Left lung (tissue), 10 donors: ENCODE measurements around the gene RREB1. TPM values are rescaled to one million over a fixed set of nuclear protein-coding genes. Genes with fewer than 3 reads are reported as not detected.

ENCODE experiments used
- ATAC-seq: fragments of 200-7000 bp; cut with Tn5 transposase; one replicate; pipeline ENCODE4 v1.9.1; 2020; ENCODE audit warnings: moderate library complexity
- DNase-seq, 4 donors: peaks; one replicate each; pipeline ENCODE4 v3.0.0-alpha.2; 2013 to 2020
- H3K27ac ChIP-seq, 2 donors: fragments of 200-600 bp; sonication (generic) in 1 of 2; one replicate each; pipeline versions ENCODE4 v1.5.0 to v1.8.0; 2020 to 2021
- H3K27me3 ChIP-seq, 2 donors: fragments of 200-600 bp; sonication (generic) in 1 of 2; one replicate each; pipeline versions ENCODE4 v1.5.0 to v1.8.0; 2020 to 2021
- H3K36me3 ChIP-seq, 2 donors: fragments of 200-600 bp; sonication (generic) in 1 of 2; one replicate each; pipeline versions ENCODE4 v1.5.0 to v1.8.0; 2020 to 2021
- H3K4me1 ChIP-seq, 2 donors: fragments of 200-600 bp; one replicate each; pipeline ENCODE4 v1.8.0; 2021
- H3K4me3 ChIP-seq, 2 donors: fragments of 200-600 bp; sonication (generic) in 1 of 2; one replicate each; pipeline versions ENCODE4 v1.5.0 to v1.8.0; 2020 to 2021; ENCODE audit warnings: mild to moderate bottlenecking in 1 of 2
- H3K9me3 ChIP-seq, 2 donors: fragments of 200-600 bp; sonication (generic) in 1 of 2; one replicate each; pipeline versions ENCODE4 v1.5.0 to v1.8.0; 2020 to 2021
- intact Hi-C, 2 donors: fragments of 100-400 bp; cut with DNase I; formaldehyde crosslinking; loops; one replicate each; pipeline versions ENCODE4 v1.11.2 to v1.14.2; 2022
- polyA plus RNA-seq, 6 donors: library from polyadenylated mRNA; unstranded; fragments of 120-200 nt; gene quantifications; one replicate each; pipeline ENCODE4 v1.2.1, GENCODE V29; 2013; ENCODE audit not compliant: insufficient read length in 6 of 6
- total RNA-seq, 2 donors: library from RNA; stranded (reverse); fragmentation: NEBNext Ultra II Directional; extraction: Animal tissue kit (Norgen Biotek cat#: 25700); gene quantifications; one replicate each; pipeline ENCODE4 v1.2.1, GENCODE V29; 2021
- TF ChIP-seq, protein P1 (sequence below), 2 donors: fragments of 200-600 bp; sonication (generic) in 1 of 2; IDR thresholded peaks; one replicate each; pipeline versions ENCODE4 v1.5.0 to v1.8.0; 2021; ENCODE audit warnings: antibody characterized with exemption in 2 of 2
- donor health status: DM: no; HTN: yes; CAD: no.
- donor health status: DM: no; HTN: no; CAD: no.

Gene RREB1
- total and polyA plus RNA-seq, 8 donors = 24.1 to 54.0 (median 27.6) TPM

- Histone ChIP-seq H3K27me3 (no peaks in the 10 kb centered on the region), H3K9me3 (peaks cover 0 to 14% of the 10 kb centered on the region in 2 donors), H3K36me3 (peaks cover 0 to 48% of the 10 kb centered on the region in 2 donors), H3K4me1 (peaks cover 0 to 33% of the 10 kb centered on the region in 2 donors), H3K27ac (peak overlapping the region in 1 of 2 donors; percentile 24), H3K4me3 (no peak overlapping the region)
- peak in 1 of 4 donors; percentile 33 for DNase-seq
- peak; percentile 47 for ATAC-seq
- intact Hi-C loops = no loop called here
- TF ChIP-seq, protein P1, sequence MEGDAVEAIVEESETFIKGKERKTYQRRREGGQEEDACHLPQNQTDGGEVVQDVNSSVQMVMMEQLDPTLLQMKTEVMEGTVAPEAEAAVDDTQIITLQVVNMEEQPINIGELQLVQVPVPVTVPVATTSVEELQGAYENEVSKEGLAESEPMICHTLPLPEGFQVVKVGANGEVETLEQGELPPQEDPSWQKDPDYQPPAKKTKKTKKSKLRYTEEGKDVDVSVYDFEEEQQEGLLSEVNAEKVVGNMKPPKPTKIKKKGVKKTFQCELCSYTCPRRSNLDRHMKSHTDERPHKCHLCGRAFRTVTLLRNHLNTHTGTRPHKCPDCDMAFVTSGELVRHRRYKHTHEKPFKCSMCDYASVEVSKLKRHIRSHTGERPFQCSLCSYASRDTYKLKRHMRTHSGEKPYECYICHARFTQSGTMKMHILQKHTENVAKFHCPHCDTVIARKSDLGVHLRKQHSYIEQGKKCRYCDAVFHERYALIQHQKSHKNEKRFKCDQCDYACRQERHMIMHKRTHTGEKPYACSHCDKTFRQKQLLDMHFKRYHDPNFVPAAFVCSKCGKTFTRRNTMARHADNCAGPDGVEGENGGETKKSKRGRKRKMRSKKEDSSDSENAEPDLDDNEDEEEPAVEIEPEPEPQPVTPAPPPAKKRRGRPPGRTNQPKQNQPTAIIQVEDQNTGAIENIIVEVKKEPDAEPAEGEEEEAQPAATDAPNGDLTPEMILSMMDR (IDR thresholded peaks at IDR 0.05) = no peak
Measured at GRCh38 chr6:7252390-7252789, 144.6 kb downstream of the RREB1 start.

- H3K4me1 ChIP-seq = peaks cover 0 to 34% of the 10 kb centered on the region in 2 donors
- H3K27ac ChIP-seq = peak overlapping the region; percentile 44 to 85
- H3K4me3 ChIP-seq = no peak overlapping the region
- intact Hi-C loops = no loop called here
- peak in 1 of 4 donors; percentile 53 for DNase-seq
- H3K9me3 ChIP-seq = peaks cover 0 to 14% of the 10 kb centered on the region in 2 donors
- TF ChIP-seq, protein P1 (IDR thresholded peaks at IDR 0.05) = no peak
- ATAC-seq = peak; percentile 59
- no peaks in the 10 kb centered on the region for H3K27me3 ChIP-seq
- H3K36me3 ChIP-seq = peaks cover 0 to 20% of the 10 kb centered on the region in 2 donors
Measured at GRCh38 chr6:7254980-7255835, 147.4 kb downstream of the RREB1 start.

GRCh38 chr6:7255918-7256317, 148.2 kb downstream of the RREB1 start:
- no peaks in the 10 kb centered on the region for H3K27me3 ChIP-seq
- ATAC-seq (no peak), DNase-seq (peak in 1 of 4 donors; percentile 5)
- intact Hi-C loops = no loop called here
- H3K27ac ChIP-seq = peak overlapping the region; percentile 26 to 85
- peaks cover 0 to 41% of the 10 kb centered on the region in 2 donors for H3K4me1 ChIP-seq
- no peak overlapping the region for H3K4me3 ChIP-seq
- peaks cover 0 to 15% of the 10 kb centered on the region in 2 donors for H3K36me3 ChIP-seq
- H3K9me3 ChIP-seq = peaks cover 0 to 14% of the 10 kb centered on the region in 2 donors
- TF ChIP-seq, protein P1 (IDR thresholded peaks at IDR 0.05) = no peak

GRCh38 chr6:7256785-7257184, 149.0 kb downstream of the RREB1 start:
- Histone ChIP-seq H3K27me3 (no peaks in the 10 kb centered on the region), H3K36me3 (peaks cover 0 to 6% of the 10 kb centered on the region in 2 donors), H3K4me1 (peaks cover 0 to 46% of the 10 kb centered on the region in 2 donors), H3K4me3 (no peak overlapping the region), H3K9me3 (peaks cover 0 to 14% of the 10 kb centered on the region in 2 donors), H3K27ac (no peak overlapping the region)
- DNase-seq (peak in 1 of 4 donors; percentile 5), ATAC-seq (no peak)
- intact Hi-C loops = no loop called here
- TF ChIP-seq, protein P1 (IDR thresholded peaks at IDR 0.05) = no peak

- ATAC-seq = no peak
- TF ChIP-seq, protein P1 (IDR thresholded peaks at IDR 0.05) = no peak
- H3K36me3 ChIP-seq = no peaks in the 10 kb centered on the region
- DNase-seq = peak in 1 of 4 donors; percentile 25
- peaks cover 0 to 52% of the 10 kb centered on the region in 2 donors for H3K4me1 ChIP-seq
- intact Hi-C loops = no loop called here
- H3K4me3 ChIP-seq = no peak overlapping the region
- peaks cover 0 to 14% of the 10 kb centered on the region in 2 donors for H3K9me3 ChIP-seq
- no peaks in the 10 kb centered on the region for H3K27me3 ChIP-seq
- no peak overlapping the region for H3K27ac ChIP-seq
Measured at GRCh38 chr6:7257521-7258230, 149.9 kb downstream of the RREB1 start.
